HG03565 (cell line): ENCODE data around the gene FES.
"Not testable (repeated sequence)": the region's sequence is repeated elsewhere in the genome, so short reads cannot be mapped to it uniquely, and the experiment has no call there.

Experiments used
- ATAC-seq: cut with Tn5 transposase; IDR thresholded peaks from one replicate; pipeline ENCODE4 v1.9.1; 2021; ENCODE audit warnings: mild to moderate bottlenecking, moderate library complexity; ENCODE audit not compliant: unreplicated experiment

The FES gene

DNA sequence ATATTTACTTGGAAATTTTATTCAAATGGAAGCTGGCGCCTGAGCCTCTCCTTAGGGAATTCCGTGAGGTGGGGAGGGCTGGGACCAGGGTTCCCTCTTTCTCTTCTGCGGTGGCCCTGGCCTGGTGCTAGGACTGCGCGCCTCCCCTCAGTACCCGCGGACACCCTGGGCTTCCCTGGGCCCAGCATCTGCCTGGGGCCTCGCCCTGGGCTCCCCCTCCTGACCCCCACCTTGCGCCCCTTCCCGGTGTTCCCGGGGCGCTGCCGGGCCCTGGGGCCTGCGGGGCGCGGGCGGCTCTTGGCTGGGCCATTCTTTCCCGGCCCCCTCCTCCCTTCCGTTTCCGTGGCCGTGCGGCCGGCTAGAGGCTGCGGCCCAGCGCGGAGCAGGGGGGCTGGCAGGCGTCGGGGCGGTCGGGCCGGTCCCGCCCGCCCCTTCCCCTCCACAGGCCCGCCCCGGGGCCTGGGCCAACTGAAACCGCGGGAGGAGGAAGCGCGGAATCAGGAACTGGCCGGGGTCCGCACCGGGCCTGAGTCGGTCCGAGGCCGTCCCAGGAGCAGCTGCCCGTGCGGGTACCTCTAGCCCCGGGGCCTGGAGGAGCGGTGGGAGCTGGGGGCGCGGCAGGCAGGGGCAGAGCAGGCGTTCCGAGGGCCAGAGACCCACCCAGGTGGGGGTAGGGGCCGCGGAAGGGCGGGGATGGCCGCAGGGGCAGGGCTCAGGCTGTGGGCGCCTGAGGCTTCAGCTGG, at the start of gene FES:
FES (plus strand) TSS at position 529 of the 743 bp plus-strand sequence. CDS start 542 bp downstream, outside the sequence.
- no peak for ATAC-seq

DNA sequence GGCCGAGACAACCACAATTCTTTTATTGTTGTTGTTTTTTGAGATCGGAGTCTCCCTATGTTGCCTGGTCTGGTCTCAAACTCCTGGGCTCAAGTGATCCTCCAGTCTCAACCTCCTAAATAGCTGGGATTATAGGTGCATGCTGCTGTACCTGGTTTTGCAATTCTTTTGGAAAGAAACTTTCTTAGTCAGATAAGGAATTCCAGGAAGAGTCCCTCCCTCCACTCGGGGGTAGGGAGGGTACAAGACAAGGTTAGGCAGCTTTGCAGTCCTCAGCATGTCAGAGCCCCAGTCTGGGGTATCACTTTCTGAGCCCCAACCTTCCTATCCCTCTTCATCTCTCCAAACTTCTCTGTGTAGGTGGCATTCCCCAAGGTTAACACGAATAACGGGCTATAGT, 49.7 kb upstream of the FES start:
- no peak for ATAC-seq

DNA sequence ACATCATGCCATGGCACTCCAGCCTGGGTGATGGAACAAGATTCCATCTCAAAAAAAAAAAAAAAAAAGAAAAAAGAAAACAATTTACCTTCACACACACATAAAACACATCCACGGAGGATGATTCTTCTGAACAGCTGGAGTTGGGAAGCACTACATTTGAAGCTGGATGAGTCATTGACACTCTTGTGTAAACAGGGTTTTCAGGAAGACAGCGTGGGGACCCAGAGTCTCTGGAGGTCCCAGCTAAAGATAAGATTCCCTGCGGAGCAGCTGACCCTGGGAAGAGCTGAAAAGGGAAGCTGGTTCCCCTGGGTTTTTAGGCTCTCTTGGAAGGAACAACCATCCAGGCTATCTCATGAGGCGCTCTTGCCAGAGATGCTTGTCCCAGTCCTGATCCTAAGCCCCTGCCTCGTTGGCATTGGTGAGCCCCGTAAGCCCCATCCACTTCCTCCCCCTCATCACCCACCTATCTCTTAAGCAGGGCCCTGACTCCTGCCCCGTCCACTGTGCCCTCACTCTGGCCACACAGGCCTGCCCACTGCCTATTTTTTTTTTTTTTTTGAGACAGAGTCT, 47.9 kb upstream of the FES start:
- no peak for ATAC-seq

DNA sequence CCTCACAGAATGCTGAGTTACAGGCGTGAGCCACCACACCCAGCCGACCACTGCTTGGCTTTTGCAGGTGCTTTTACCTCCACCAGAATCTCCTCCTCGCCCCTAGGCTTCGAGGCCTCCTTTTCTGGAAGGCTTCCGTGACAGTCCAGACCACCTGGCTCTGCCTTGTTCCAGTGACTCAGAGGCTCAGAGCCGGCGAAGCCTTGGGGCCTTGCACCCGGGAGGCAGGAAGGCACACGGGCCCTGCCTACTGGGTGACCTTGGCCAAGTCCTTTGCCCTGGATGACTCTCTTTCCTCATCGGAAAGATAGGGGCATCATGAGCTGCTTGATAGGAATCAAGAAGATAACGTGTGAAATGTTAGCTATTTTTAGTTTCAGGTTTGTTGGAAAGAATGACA, 47.2 kb upstream of the FES start:
- no peak for ATAC-seq

DNA sequence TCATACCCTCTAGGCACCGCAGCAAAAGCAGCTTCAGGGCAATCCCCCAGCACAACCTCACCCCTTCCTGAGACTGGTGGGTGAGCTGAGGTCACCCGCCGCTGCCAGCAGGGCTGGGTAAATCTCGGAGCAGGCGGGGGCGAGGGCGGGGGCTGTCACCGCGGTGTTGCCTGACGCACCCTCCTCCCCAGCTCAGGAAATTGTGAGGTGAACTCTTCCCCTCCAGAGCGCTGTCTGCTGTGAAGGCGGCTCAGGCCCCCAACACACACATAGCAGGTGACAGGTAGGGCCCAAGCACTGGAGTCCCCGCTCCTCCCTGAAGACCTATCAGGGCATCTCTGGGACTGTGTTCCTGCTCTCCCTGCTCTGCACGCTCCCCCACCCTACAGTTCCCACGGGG, 46.2 kb upstream of the FES start:
- no peak for ATAC-seq

DNA sequence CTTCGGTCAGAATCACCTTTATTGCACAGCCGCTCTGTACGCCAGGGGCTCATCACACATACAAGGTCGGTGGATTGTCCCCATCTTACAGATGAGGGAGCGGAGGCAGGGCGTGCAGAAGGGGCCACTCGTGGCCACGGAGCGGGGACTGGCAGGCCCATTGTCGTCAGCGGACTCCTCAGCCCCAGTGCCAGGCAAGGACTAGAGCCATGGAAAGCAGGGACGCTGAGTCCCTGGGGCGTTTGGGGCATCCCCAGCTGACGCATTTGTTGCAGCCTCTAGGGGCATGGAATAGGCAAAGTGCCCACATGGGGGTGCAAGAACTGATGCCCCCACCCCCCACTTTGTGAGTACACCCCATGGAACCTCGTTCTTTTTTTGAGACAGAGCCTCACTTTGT, 45.8 kb upstream of the FES start:
- no peak for ATAC-seq

DNA sequence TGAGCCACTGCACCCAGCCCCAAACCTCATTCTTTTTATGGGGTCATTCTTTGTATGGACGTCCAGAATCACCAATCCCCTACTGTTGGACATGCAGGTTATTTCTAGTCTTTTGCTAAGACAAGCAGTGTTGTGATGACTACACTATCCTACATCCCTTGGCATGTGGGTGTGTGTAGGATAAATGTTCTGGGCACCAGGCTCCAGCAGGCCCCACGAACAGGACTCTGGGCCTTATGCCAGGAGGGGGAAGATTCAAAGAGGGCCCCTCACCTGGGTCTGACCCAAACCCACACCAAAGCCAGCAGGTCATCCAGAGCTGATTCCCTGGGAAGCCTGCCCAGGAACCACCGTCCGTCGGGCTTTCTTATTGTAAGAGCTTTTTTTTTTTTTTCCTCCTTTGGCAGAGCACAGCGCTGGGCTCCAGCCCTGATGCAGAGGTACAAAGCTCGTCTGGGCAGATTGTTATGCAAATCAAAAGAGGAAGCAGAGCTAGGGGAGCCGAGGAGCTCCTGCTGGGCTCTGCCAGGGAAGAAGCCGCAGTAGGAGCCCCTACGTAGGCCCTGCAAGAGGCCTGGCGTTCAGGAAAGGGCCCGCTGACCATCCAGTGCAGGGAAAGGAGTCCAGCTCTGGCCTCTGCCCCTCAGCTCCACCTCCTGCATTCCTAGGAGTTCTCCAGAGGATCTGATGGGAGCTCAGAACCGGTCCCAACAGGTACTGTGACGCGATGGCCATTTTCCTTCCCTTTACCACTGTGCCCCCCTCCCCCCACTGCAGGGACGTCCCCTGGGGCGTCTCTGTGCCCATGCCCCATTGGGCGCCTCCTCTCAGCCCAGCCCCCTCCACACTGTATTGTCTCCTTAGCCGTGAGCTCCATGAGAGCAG, 44.9 kb upstream of the FES start:
- peak; percentile 69 for ATAC-seq

DNA sequence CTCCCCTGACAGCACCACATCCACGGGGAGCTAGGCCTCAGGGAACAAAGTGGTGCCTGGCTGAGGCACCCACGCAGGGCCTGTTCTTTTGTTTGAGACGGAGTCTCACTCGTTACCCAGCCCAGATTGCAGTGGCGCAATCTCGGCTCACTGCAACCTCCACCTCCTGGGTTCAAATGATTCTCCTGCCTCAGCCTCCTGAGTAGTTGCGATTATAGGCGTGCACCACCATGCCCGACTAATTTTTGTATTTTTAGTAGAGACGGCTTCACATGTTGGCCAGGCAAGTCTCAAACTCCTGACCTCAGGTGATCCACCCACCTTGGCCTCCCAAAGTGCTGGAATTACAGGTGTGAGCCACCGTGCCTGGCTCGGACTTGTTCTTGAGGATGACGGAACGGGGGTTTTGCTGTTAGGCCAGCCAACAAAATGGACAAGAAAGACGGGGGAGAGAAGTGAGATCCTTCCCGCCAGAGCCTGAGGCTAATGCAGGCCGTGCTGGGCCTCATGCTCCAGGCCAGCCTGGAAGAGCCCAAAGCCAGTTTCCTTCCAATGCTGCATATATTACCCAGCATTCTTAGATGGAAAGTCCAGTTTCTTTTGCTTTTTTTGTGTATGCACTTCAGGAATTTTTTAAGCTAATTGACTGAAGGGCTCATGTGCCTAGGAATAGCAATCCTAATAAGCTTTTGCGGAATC, 44.0 kb upstream of the FES start:
- no peak for ATAC-seq

DNA sequence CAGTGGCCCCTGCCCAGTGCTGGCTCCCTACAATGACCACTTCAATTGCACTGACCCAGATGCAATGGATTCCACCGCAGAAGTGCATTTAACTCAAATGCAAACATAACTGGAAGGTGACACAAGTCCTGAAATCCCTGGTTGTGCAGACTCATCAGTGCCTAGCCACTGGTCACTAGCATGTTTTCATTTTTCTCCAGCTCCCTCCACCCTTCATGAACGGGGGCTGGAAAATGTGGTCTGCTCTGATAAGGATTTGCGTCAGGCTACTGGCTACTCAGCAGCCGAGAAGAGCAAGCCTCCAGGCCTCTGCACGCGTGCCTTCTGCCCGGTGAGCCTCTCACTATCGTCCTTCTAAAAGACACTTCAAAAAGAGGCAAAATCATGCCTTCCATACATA, 43.4 kb upstream of the FES start:
- ATAC-seq: no peak

DNA sequence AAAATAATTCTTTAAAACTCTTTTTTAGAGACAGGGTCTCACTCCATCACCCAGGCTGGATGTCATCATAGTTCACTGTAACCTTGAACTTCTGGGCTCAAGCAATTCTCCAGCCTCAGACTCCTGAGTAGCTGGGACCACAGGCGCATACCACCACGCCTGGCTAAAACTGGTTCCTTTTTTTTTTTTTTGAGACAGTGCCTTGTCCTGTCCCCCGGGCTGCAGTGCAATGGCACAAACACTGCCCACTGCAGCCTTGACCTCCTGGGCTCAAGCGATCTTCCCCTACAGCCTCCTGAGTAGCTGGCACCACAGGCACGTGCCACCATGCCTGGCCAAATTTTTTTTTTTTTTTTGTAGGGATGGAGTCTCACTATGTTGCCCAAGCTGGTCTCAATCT, 39.6 kb upstream of the FES start:
- ATAC-seq: no peak

DNA sequence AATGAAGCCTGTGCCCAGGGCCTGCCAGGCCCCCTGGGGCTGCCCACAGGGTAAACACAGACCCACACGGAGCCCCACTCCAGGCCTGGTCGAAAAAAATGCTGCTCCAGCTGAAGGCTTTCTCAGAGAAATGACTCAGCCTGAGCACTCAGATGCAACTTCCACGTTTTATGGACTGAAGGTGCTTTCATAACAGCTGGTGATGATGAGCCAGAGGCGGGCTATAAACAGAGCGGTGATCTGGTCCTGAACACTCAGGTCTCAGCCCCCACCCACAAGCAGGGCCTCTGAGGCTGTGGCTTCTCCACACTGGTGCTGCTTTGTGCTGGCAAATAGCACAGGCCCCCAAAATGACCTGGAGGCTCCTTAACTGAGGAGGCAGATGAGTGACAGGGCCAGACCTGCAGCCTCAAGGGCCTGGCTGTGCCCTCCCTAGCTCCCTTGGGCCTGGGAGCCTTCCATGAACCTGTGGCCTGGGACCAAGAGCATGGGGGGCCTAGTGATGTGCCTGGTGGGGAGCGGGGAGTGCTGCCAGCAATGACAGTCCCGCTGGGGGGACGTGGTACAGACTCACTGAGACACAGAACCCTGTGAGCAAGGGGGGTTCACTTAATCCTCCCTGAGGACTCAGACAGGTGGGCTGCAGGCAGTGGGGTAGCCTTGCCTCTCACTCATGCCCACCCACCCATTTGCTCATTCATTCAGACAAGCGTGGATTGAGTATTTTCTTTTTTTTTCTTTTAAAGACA, 38.9 kb upstream of the FES start:
- peak; percentile 84 for ATAC-seq

DNA sequence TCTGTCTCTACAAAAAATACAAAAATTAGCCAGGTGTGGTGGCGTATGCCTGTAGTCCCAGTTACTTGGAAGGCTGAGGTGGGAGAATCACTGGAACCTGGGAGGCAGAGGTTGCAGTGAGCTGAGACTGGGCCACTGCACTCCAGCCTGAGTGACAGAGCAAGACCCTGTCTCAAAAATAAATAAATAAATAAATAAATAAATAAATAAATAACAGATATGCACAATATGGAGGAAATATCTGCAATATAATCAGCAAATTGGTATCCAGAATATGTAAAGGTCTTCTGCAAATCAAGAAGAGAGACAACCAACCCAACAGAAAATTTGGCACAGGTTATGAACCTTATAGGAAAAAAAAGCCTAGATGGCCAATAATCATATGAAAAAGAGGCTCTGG, 34.9 kb upstream of the FES start:
- ATAC-seq: not testable (repeated sequence)

DNA sequence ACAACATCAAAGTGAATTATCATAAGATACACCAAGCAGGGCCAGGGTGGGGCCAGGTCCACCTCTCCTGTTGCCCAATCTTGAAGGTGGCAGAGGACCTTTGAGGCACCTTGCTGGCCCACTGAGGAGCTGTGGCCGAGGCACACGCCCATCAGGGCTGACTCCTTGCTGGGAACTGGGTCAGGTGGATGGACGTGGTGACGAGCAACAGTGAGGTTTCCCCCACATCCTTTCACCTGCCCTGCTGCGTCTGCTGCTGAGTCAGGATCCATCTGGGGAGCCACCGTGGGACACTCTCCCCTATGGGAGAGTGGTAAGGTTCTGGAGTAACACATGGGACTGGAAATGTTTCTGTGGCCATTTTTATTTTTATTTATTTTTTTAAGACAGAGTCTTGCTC, 33.2 kb upstream of the FES start:
- no peak for ATAC-seq

DNA sequence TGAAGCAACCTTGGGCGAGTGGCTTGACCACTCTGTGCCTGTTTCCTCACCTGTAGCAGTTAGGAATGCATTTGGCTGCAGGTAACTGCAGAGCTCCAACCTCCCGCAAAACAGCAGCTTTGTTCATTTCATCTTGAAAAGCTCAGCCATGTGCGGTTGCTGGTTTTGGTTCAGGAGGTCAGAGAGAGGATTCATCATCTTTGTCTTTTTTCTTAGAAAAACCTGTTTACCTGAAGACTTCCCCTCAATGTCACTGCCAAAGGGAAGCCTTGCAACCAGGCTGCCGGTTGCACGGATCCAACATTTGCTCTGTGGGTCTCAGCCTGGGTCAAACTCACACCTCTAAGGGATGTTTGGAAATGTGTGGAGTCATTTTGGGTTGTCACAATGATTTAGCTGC, 32.4 kb upstream of the FES start:
- ATAC-seq: no peak

DNA sequence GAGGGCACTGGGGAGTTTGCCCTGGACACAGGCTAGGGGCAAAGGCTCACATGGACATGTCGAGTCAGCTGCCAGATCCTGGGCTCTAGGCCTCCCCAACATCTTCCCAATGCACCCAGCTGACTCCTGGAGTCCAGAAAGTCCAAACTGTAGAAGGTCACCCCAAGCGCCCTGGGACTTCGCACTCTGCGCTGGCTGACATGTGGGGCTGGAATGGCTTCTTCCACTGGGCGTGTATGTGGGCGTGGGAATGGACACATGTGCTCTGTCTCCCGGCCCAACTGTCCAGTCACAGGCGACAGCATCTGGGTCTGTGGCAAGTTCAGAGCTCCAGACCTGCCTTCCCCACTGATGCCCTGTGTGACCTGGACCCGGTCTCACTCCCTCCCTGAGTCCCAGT, 29.2 kb upstream of the FES start:
- no peak for ATAC-seq

DNA sequence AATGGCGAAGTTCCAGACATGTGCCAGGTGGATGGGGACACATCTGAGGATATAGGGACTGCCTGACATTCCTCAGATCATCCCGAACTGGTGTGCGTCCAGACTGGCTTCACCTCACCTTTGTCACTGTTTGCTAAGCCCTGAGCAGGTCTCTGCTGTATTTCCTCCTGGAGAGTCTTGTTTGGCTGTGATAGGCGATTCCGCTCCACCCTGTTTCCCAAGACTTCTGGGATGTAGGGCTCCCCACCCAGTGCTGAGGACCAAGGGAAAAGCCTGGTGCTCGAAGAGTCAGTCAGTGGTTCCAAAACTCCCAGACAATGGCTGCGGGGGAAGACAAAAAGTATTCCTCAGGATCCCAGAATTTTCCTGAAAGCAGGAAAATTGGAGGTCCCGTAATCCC, 27.0 kb upstream of the FES start:
- no peak for ATAC-seq

DNA sequence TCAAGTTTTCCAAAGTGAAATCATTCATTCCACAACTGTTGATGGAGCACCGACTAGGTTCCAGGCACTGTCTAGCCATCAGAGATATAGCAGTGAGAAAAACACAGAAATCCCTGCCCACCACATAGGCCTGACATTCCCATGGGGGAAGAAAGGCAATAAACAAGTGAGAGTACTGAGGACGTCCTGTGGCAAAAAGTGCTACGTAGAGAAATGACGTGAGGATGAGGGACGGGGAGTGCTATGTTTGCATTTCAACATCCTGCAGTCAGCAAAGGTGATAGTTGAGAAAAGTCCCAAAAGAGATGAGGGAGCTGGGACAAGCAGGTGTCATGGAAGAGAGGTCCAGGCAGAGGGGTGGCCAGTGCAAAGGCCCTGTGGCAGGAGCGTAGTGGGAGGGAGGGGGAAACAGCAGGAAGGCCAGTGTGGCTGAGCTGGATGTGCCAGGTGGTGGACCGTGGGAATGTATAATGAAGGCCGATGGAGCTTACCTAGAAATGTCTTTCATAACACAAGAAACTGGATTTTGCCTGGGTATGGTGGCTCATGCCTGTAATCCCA, 26.3 kb upstream of the FES start:
- ATAC-seq: no peak

DNA sequence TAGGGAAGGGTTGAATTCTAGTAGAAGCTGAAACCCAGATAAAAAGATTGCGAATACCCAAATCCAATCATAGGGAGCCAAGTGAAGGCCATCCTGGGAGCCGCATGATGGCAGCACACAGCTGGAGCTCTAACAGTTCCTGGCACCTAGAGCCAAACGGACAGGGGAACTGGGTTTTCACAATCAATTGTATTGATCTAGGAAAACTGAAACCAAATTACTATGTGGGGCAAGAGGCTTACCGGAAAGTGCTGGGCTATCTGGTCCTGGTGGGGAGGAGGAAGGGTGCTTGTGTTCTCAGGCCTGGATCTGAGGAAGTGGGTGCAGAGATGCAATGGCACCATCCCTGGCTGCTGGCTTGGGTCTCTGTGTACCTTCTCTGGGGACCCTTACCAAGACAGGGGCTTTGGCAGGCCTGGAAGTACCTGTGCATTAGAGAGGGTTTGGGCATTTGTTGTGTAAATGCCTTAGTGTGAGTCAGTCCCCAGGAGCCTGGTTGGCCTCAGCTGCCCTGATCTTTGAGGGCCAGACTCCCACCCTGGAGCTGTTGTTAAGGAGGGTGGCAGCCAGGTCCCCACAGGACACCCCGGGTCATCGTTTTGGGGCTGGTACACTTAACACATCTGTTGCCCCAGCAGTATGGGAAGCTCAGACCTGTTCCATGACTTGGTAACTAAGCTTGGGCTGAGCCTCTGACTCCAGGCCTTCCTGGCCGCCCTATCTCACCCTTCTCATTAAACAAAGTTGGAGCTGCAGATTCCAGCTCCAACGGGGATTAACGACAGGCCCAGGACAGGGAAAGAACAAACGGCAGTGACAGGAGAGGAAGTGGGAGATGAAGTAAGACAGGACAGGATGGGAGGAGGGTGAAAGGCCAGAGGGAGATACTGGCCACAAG, 24.8 kb upstream of the FES start:
- ATAC-seq: no peak

DNA sequence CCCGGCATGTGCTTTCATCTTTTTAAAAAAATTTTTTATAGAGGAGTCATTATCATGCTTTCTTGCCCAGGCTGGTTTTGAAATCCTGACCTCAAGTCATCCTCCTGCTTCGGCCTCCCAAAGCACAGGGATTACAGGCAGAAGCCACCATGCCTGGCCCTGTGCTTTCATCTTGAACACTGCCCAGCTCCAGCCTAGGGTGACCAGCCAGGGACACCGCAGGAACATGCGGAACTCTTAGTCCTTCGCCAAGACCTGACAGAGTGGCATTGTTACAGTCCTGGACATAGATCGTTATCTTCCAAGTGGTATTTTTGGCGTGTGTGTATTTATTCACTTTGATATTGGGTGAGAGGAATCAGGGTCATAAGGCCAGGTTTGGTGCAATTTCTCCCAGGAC, 23.9 kb upstream of the FES start:
- ATAC-seq: no peak
